ENCODE measurements around the gene IRF2.

GRCh38 chr4:184346682-184347081, 127.7 kb downstream of the IRF2 start:
- TF ChIP-seq EZH2 (IDR thresholded peaks at IDR 0.05; ENCODE audit: insufficient read depth, poor library complexity, severe bottlenecking) (no peak), EZH2phosphoT487 (IDR thresholded peaks at IDR 0.05; ENCODE audit: insufficient read depth, low read depth) (no peak)

Measured in GM23248 (cell line).